H1 (cell line): ENCODE results near the gene SLC23A3. TPM values are rescaled to one million over a fixed set of nuclear protein-coding genes. Genes with fewer than 3 reads are reported as not detected.

Source experiments
- ASH2L ChIP-seq: fragments of 200-600, 300-600 bp; sonication (generic); IDR thresholded peaks from one replicate; pipeline ENCODE4 v1.7.1; 2017; ENCODE audit warnings: low read length
- BACH1 ChIP-seq: IDR thresholded peaks from 2 replicates; pipeline ENCODE4 v1.6.1; 2012; ENCODE audit warnings: low read length, improper control_type of control experiment
- BRCA1 ChIP-seq: IDR thresholded peaks from 2 replicates; pipeline ENCODE4 v1.6.1; 2012; ENCODE audit warnings: low read depth, low read length, improper control_type of control experiment
- GTF2F1 ChIP-seq: IDR thresholded peaks from 2 replicates; pipeline ENCODE4 v1.6.1; 2012; ENCODE audit warnings: low read depth, low read length, improper control_type of control experiment, borderline replicate concordance
- KDM4A ChIP-seq: IDR thresholded peaks from one replicate; pipeline ENCODE4 v1.7.1; 2012; ENCODE audit warnings: low read depth, mild to moderate bottlenecking, moderate library complexity, low read length, inconsistent platforms; ENCODE audit not compliant: severe bottlenecking
- MAFK ChIP-seq: IDR thresholded peaks from 2 replicates; pipeline ENCODE4 v1.6.1; 2012; ENCODE audit warnings: low read depth, mild to moderate bottlenecking, improper control_type of control experiment, low read length
- SAP30 ChIP-seq: fragments of 300-600 bp; sonication (generic); IDR thresholded peaks from 2 replicates; pipeline ENCODE4 v1.7.1; 2012; ENCODE audit warnings: low read length, moderate library complexity, mild to moderate bottlenecking, inconsistent platforms; ENCODE audit not compliant: insufficient read depth, insufficient replicate concordance
- SIRT6 ChIP-seq: IDR thresholded peaks from one replicate; pipeline ENCODE4 v1.7.1; 2012; ENCODE audit warnings: low read length, inconsistent platforms
- SRF ChIP-seq: IDR thresholded peaks from 2 replicates; pipeline ENCODE4 v1.6.1; 2011; ENCODE audit warnings: mild to moderate bottlenecking, low read depth, low read length, moderate library complexity
- TEAD4 ChIP-seq: IDR thresholded peaks from 2 replicates; pipeline ENCODE4 v1.6.1; 2012; ENCODE audit warnings: low read depth, low read length, inconsistent platforms, mixed read lengths
- YY1 ChIP-seq: IDR thresholded peaks from 2 replicates; pipeline ENCODE4 v1.6.1; 2011; ENCODE audit warnings: low read depth, mild to moderate bottlenecking, low read length
- polyA plus RNA-seq, 7 experiments: library from polyadenylated mRNA; depleted of rRNA in 3 of 7; stranded (reverse) in 5 of 7; unstranded in 2 of 7; fragments of >200 nt in 5 of 7; fragments of 200-250 nt in 2 of 7; gene quantifications; 1 replicate in 5 of 7; 2 replicates in 1 of 7; 4 replicates in 1 of 7; pipeline versions ENCODE4 v1.2.1 to v1.2.3, GENCODE V29; 2011 to 2013; ENCODE audit warnings: missing spikeins in 2 of 7, mixed read lengths in 2 of 7
- total RNA-seq: library from RNA; stranded (reverse); fragmentation: NEBNext Ultra II Directional; extraction: Animal tissue kit (Norgen Biotek cat#: 25700); gene quantifications from 2 replicates; pipeline ENCODE4 v1.2.1, GENCODE V29; 2021

SLC23A3 gene
- total and polyA plus RNA-seq, 2 of the 8 experiments (the other 6 are each of a cell fraction or from before 2014, with no cell fraction given) = 0.35 to 0.84 TPM

- TF ChIP-seq TEAD4 (no peak; the same call in 1 of the 2 replicates), BRCA1 (no peak), GTF2F1 (0 out of 2 replicates have a peak, but pooled peaks have one; percentile 66), KDM4A (peak; percentile 93), SAP30 (no peak), ASH2L (peak; percentile 60), SIRT6 (no peak), BACH1 (peak; percentile 47; the same call in 1 of the 2 replicates), YY1 (no peak), SRF (no peak), MAFK (no peak; the same call in 1 of the 2 replicates)
Measured at GRCh38 chr2:219218732-219219701, 49.2 kb upstream of the SLC23A3 start, which contains the start of gene ABCB6 (continued).
